CD4-positive, alpha-beta T cell treated with Interleukin-21 for 1 hour (primary cell): ENCODE measurements around the gene ADAMTS2.

ENCODE experiments used
- DNase-seq: peaks from one replicate; pipeline ENCODE4 v3.0.0-alpha.2; 2020

Gene ADAMTS2

DNA sequence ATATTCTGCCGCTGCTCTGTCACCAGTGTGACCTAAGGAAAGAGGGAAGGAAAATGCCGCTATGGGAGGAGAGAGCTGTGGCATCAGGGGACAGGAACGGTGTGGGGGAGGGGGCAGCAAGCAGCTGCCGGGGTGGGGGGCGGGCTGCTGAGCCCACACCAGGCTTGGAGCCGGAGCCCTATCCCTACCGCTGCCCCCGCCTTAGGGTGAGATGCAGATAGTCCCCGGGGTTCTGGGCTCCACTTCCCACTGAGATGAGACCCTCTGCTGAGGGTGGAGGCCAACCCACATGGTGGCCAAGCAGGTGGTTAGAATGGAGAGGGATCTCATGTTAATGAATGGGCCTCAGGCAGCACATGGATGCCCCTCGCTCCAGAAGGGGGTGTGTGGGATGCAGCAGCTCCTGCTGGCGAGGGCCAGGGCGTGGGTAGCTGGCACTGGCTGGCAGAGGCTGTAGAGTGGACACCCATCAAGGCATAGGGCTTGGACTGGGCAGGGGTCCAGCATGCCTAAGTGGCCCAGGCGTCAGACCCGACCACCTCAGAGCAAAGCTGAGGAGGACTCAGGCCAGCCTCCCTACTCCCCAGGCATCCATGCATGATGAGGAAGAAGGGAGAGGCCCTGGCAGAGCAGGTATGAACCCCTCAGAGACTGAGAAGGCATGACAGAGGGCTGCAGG lies 153.6 kb downstream of the ADAMTS2 start:
- no peak for DNase-seq

DNA sequence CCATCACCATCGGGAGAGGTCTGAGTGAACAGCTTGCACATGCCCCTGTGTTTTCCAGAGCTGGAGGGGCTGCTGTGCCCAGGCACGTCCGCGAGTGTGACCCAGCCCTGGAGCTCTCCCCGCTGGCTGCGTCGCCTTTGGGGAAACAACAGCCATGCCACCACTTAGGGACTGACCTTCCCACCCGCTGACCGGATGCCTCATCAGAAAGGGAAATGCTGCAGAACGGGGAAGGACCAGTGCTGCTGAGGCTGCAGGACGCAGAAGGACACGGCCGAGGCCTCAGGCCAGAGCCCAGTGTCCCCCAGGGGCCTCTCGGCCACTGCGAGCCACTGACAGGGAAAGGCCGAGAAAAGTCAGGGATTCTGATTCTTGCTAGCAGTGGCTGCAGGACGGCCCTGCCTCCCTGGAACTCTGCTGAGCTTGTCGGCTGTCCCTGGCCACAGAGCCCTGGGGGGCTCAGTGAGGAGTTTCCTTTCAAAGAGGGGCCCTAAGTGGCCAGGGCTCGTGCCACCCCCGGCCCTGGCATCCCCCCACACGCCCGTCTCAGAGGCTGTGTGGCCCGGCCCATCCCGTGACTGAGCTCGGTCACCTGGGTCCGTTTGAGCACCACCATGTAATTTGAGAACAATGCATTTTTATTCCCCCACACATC lies 154.3 kb downstream of the ADAMTS2 start:
- DNase-seq: no peak

DNA sequence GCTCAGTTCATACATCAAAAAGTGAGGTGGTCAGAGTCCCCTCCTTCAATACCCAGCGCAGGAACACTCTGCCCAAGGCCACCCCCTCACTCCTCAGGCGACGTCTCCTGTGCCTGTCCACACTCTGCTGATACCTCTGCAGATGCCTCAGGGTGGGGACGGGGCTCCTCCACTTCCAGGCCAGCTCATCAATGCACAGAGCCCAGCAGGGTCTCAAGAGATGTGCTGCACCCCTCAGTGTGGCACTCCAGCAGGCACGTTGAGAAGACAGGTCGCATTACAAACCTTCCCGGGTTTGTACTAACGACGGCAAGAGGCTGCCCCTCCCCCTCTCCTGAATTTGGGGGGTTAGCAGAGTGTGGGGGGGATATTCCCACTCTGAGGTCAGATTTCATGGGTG lies 156.6 kb downstream of the ADAMTS2 start:
- no peak for DNase-seq

DNA sequence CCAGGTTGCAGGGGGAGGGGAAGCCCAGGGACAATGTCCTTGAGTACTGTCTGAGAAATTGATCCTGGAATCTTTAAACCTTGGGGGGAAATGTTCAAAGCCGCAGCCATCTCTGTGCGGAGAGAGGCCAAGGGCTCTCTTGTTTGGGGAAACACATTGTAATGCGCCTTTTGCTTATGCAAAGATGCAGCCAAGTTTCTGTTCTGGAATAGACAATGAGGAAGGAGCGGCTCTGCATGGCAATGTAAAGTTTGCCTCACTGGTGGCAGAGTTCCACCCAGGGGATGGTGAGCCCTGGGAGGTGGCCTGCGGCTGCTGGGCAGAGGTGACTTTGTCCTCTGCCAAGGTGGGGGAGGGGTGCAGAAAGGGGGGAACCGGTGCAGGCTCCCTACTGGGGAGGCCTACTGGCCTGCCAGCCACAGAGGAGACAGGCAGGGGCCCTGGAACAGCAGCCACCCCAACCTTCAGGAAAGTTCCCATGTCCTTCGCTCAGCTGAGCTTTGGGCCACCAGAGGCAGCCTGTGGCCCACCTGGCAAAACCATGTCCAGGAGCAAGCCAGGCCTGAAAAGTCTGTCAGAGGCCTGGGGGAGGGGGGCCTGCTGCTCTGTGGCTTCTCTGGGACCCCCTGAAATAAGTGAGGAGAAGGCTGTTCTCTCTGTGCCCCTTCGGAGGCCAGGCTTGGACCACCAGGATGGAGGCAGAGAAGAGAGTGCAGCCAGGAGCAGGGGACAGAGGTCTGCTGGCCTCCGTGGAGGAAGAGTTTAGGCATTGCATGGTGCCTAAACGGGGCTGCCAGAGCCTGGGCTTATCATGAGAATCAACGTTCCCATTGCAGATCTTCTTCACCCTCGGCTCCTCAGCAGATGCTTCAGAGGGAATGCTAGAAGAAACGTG lies 157.3 kb downstream of the ADAMTS2 start:
- DNase-seq: no peak

DNA sequence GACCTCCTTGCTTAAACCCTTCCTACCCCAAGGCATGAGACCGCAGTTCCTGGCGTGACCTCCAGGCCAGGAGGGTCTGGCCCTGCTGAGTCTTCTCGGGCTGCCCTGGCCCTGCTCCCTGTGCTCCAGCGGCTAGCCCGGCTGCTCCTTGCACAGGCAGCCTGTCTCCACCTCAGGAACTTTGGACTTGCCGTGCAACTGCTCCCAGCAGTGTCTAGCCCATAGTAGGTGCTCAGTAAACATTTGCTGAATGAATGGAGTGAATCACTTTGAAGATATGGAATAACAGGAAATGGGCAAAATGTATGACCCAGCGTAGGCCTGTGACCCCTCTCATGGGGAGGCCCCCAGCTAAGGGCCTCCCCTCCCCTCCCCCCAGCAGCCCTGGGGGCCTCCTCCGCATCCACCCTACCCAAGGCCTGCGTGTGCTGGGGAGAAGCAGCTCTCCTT lies 158.0 kb downstream of the ADAMTS2 start:
- DNase-seq: no peak

DNA sequence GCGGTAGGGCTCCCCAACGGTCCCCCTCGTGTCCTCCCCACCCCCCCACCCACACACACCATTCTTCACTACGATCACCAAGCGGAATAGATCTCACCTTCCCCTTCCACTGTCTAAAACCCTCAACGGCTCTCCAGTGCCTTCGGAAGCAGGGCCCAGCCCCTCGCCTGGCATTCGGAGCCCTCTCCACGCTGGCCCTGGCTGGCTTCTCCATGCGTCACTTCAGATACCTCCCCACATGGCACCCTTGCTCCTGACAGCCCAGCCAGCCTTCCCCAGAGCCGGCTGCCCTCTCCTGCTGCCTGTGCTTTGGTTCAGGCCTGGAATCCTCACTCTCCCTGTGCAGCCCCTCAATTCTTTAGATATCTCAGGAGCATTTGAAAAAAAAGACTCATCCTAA lies 158.5 kb downstream of the ADAMTS2 start:
- no peak for DNase-seq

DNA sequence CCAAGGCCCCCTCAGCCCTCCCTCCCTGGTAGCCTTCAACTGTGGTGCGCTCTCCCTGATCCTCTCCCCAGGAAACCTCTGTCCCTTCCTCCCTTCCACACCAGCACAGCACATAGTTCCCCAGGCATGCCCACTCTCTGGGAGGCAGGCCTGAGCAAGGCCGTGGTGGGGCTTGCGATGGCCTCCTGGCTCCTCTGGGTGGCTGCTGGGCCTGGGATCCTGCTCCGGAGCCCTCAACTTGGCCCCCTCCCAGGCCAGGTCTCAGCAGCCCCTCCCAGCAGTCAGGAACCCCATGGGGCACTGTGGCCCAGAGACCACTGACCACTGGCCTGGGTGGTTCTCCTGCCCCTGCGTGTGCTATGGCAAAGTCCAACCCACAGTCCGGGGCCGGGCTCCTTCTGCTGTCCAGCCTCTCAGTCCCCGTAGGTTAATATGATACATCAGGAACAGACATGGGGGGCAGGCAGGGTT lies 159.3 kb downstream of the ADAMTS2 start:
- DNase-seq: no peak

DNA sequence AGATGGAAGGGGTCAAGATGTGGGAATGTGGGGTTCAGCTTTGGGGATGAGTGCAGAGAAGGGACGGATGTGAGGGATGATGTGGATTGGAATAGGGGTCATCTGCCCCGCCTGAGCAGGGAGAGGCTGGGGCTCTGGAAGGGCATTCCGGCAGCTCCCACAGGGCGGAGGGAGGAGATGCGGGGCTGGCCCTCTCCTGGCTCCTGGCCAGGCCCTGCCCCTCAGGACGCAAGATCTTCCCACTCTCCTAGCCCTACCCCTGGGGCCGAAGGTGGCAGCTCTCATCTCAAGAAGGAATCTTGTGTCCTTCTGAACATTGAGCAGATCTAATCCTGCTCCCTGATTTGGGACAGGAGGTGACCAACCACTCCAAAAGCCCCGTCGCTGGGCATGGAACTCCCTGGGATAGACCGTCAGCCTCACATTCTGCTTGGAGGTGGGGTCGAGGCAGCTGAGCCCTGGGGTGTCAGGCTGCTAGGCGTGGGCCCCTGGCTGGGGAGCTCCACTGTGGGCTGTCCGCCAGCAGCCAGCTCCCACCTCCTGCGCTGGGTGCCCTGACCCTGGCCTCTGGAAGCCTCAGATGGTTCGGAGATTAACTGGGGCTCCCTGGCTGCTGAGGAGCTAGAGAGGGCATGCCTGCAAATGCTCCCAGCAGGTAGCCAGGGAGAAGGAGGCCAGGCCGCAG lies 159.9 kb downstream of the ADAMTS2 start:
- no peak for DNase-seq

DNA sequence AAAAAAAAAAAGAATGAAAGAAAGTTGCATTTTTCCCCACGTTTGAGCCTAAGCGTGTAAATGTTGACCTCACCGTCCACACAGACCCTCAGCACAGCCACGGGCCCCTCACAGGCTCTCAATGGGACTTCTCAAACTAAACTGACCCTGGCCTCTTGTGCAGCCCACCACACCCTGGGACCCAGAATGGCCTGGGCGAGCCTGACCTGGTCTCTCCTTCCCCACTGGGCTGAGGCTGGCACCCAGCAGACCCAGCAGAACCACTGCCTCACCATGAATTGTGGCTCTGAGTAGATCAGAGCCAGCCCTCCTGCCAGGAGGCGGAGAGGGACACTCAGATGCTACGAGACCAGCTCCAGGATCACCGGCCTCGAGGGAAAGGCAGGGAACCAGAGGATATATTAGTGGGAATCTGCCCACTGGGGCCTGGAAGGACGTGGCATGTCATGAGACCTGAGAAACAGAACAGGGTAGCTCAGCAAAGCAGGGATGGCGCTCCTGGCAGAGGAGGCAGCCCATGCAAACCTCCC lies 160.7 kb downstream of the ADAMTS2 start:
- DNase-seq: no peak

DNA sequence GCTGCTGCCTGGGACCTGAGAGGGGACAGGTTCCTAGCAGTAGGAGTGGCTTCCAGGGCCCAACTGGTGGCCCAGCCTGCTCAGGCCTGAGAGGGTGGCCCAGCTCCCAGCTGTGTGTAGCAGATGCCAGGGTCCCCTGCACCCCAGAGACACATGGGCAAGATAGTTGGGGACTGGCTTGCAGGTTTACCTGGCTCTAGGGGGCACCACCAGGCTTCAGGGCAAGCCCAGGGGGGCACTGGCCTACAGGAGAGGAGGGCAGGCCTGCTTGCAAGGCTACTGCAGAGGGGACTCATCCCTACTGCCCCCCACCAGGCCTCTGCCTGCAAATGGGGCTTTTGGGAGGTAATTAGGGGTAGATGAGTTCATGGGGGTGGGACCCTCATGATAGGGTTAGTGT lies 161.8 kb downstream of the ADAMTS2 start:
- no peak for DNase-seq

DNA sequence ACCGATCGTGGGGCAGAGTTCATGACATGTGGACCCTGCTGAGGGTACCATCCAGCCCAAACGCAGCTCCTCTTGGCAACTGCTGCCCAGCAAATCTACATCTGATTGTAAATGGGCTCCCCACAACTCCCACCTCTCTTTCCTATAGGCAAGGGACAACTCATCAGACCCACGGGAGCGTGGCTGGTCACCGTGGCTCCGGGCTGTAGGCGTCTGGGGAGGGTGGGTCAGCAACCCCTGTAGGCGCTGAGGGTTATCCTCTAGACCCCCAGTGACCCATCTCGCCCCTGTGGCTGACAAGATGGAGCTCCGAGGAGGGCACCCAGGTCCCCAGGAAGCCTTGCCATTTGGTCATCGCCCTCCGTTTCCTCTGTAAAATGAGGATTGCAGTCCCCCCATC lies 162.7 kb downstream of the ADAMTS2 start:
- DNase-seq: no peak

DNA sequence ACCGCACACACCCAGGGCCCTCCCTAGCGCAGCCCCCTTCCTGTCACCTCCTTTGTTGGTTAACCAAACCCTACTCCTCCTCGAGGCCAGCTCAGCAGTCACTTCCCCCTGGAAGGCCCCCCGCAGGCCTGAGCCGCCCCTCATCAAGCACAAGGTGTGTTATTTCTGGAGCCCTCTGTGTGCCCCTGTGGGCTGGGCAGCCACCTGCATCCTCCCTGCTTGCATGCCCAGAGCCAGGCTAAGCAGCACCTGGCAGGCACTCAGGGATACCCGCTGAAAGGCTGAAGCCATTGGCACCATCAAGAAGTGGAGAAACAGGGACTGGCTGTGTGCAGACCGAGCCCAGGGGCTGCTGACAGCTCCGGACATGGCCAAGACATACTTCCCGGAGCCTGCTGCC lies 163.3 kb downstream of the ADAMTS2 start:
- no peak for DNase-seq

DNA sequence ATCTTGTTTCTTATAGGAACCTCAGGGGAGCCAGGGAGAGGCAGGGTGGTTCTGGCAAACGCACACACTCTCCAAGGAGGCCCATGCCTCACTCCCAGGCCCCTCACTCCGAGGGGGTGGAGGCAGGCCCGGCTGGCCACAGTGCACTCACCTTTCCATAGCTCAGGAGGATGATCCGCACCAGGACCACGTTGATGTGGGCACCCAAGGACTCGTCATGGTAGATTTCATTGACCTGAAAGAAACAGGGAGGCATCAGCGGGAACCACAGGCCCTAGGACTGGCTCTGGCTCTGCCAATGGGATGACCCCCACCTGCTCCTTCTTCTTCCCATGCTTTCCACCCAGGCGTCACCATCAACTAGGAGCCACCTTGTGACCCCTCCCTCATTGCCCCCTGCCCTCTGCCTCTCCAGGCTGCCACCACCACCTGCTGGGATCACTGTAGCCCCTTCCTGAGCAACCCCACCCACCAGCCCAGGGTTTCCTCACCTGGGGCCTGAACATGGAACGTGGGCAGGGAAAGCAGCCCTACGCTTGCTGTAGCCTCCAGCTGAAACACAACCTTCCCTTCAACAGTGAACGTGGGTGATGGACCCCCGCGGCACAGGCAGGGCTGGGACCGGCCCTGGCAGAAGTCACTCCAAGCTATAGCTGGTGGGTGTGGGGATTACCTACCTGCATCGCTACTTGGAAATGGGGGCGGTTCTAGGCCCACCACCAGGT lies 164.2 kb downstream of the ADAMTS2 start:
- DNase-seq: no peak

DNA sequence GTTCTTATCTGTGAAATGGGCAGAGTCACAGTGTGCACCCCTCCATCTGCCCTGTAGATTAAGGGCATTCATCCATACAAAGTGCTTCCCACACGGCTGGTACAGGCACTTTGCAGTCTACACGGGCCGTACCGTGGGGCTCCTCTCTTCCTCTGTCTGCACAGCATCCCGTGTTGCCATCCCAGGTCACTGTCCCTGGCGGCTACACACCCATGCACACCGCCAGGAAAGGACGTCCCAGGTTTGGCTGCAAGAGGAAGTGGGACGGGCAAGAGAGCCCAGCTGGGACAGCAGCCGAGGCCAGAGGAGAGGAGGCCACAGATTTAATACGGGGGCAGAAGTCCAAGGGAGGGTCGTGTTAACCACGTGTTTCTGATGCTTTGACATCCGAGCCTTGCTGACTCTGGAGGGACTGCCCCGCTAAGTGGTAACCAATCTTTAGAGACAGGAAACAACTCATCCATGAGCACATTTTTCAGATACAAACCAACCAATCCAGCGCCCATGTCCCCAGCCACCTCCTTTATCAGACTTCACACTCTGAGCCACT lies 165.1 kb downstream of the ADAMTS2 start:
- DNase-seq: no peak

DNA sequence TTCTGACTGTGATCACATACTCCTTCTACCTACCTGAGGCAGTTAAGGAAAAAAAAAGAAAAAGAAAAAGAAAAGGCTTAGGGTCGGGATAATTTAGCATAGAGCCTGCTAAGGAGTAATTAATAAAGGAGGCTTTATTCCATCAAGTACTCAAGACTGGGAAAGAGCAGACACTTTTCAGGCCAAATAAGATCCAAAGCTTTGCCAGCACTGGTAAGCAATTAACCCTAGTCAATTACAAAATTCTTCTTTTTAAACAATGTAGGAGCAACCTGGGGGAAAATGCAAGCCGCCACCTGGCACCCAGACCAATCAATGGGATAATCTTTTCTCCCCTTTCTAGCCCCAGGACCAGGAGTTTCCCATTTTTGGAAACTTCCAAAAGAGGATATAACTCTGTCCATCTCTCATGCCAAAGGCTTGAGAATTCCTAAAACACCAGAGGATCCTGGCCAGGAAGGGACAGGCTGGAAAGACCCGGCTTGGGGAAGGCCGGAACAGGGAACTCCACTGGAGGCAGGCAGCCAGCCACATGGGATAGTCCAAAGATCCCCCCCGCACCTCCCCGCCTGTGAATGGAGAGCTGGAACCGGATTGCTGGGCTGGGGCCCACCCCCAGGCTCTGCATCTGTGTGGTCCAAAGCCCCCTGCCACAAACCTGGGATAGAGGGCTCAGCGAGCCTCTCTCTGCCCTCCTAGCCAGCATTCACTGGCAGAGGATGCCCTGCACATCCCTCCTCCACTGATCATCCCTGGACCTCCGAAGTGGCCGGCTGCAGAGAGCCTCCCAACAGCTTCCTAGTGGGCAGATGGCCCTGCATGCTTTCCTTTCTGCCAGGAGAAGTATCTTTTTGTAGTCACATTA lies 167.3 kb downstream of the ADAMTS2 start:
- DNase-seq: no peak

DNA sequence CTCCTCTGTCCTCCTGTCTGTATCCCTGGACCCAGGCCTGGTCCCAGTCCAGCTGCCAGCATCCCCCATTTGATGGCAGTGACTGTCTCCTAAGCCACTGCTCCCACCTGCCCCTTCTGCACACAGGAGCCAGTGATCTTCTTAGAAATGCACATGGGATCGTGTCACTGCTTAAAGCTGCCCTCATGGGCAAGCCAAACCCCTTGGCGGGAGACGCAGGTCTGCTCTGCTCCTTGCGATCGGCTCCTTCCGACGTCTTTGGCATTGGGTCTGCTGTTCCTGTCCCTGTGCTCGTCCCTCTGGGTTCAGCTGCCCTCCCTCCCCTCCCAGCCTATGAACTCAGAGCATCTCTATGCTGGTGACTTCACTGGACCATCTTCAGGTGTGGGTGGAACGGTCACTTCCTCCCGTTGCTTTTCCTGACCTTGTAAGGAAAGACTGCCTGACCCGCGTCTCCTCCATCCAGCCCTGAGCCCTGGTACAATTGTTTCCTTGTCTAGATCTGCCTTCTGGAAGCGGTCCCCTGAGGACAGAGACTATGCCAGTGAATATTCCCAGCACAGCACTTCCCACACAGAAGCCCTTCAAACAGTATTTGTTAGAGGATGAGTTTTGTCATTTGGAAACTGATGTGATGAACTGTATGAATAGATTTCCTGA lies 168.6 kb downstream of the ADAMTS2 start:
- no peak for DNase-seq

DNA sequence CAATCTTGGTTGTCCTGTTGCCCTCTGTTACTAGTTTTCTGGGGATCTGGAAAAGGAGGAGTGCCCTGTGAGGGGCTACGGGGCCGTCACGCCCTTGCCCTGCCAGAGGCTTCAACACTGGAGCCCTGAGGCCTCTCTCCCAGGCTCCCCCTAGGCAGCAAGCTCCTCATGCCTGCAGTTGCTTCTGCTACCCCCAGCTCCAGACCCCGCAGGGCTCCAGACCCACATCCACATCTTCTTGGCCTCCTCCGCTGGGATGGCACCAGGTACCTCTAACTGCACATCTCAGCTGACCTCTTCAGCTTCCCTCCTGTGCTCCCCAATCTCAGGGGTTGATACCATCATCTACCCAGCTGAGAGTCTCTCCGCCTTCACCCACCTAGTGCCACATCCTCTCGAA lies 169.1 kb downstream of the ADAMTS2 start:
- DNase-seq: no peak

DNA sequence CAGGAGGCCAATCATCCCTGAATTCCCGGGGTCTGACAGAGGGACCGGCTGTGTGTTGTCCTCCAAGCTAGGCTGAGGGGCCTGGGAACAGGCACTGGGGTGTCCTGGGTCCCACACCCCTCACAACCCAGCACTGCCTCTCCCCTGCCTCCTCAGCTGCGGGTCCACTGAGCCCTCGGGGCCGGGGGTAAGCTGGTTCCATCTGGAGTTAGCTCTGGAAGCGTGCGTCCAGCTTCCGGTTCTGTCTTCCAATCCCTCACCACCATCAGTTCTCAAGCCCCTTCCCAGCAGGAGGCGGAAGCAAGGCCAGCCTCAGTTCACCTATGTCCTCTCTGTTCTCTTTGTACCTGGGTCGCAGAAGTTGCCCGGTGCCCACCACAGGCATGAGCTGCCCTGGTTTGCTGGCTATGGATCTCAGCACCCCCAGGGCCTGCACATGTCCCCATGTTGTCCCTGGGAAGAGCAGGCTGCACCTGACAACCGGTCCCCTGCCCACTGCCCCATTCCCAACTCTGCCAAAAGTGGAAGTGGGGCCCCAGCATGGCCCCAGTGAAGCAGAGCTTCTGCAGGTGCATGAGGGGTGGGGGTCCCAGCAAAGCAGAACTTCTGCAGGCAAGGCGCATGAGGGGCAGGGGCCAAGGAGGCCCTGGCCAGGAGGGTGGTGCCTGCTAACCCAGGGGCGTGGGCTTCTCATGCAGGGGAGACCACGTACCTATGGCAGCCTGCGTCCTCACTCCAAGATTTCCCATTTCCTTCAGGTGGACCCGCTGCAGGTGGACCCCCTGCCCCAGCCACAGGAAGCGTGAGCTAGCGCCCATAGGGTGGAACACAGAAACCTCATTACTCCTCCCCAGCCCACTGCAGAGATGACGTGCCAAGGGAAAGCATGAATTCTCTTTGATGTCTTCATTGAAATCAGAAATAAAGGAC lies 173.2 kb downstream of the ADAMTS2 start:
- DNase-seq: no peak

DNA sequence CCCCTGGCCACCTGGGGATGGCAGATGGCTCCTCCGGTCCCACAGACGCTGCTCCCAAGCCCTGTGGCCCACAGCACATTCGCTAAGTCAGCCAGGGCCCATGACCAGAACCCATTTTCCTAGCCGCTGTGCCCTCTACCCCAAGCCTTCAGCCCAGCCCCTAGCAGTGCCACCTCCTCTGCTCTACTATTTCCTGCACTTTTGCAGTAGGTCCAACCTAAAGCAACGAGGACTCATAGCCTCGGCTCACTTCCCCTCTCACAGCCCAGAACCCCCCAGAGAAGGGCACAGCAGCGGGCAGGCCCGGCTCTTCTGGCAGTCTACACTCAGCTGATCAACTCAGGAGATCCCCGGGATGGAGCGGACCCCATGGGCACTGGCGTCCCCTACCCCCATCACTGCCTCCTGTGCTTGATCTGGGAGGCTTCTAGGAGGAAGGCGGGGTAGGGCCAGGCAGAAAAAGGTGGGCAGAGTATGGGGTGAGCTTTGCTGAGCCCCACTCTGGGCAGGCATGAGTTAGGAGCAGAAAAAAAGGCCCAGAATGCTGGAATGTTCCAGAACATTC lies 173.9 kb downstream of the ADAMTS2 start:
- no peak for DNase-seq
